HCT116 (cell line): ENCODE data around the gene SOWAHC. TPM values are rescaled to one million over a fixed set of nuclear protein-coding genes. Genes with fewer than 3 reads are reported as not detected.
A peak's percentile ranks its signal among the peaks of the same experiment; 100 is the strongest.

Source experiments
- ATAC-seq: fragments of 200-7000 bp; cut with Tn5 transposase; 2 replicates; pipeline ENCODE4 v1.9.1; 2020; ENCODE audit warnings: mild to moderate bottlenecking, moderate library complexity
- BruUV-seq: library from RNA; stranded (reverse); fragments of 400-500 nt; replicated peaks from 2 replicates; lab custom pipeline; 2021; lab: Mats Ljungman, UMichigan
- CTCF ChIA-PET: fragments of 300-600 bp; sonication (Branson Sonifier 250); formaldehyde crosslinking; loops from one replicate; lab custom pipeline; 2021; ENCODE audit warnings: antibody characterized with exemption; lab: Charles Lee
- POLR2A ChIA-PET: fragments of 300-600, 350-600 bp; sonication (Branson Sonifier 250); formaldehyde crosslinking; loops from one replicate; lab custom pipeline; 2021; ENCODE audit warnings: antibody characterized with exemption; lab: Charles Lee
- RAD21 ChIA-PET, 2 experiments: fragments of 300-600 bp; sonication (Branson Sonifier 250); formaldehyde crosslinking; loops; one replicate each; lab custom pipeline; 2023; ENCODE audit warnings: low total read pairs in 2 of 2; ENCODE audit not compliant: uncharacterized antibody in 2 of 2, unreplicated experiment in 2 of 2, low non-redundant PET in 1 of 2; lab: Charles Lee
- DNase-seq: peaks from one replicate; pipeline ENCODE4 v3.0.0-alpha.2; 2010; ENCODE audit warnings: low read depth, low spot score
- H2AFZ ChIP-seq: fragments of 200-600 bp; shearing (Covaris generic), sonication (generic); 2 replicates; pipeline ENCODE4 v1.6.1; 2017; ENCODE audit warnings: low read depth, mixed run types, mixed read lengths, antibody characterized with exemption, low read length; ENCODE audit not compliant: poor library complexity, severe bottlenecking
- H3K27ac ChIP-seq: 2 replicates; pipeline ENCODE4 v1.5.1; 2012; ENCODE audit warnings: low read depth, low read length
- H3K27me3 ChIP-seq: fragments of 200-600 bp; sonication (generic); 2 replicates; pipeline ENCODE4 v1.6.1; 2016; ENCODE audit warnings: mixed run types, low read length, mixed read lengths; ENCODE audit not compliant: insufficient read depth
- H3K36me3 ChIP-seq, 2 experiments: fragments of 200-500 bp in 1 of 2; fragments of 200-600 bp in 1 of 2; sonication (Bioruptor generic) in 1 of 2; sonication (generic) in 1 of 2; 2 replicates each; pipeline versions ENCODE4 v1.5.1 to v1.6.1; 2014 to 2016; ENCODE audit warnings: low read length in 2 of 2, inconsistent platforms in 1 of 2, mixed read lengths in 1 of 2, mixed run types in 1 of 2; ENCODE audit not compliant: insufficient read depth in 2 of 2, control insufficient read depth in 1 of 2
- H3K4me1 ChIP-seq, 2 experiments: fragments of 200-600 bp in 1 of 2; sonication (generic) in 1 of 2; 2 replicates each; pipeline versions ENCODE4 v1.5.1 to v1.6.1; 2012 to 2017; ENCODE audit warnings: low read length in 2 of 2, inconsistent platforms in 1 of 2, mild to moderate bottlenecking in 1 of 2, mixed read lengths in 1 of 2, mixed run types in 1 of 2, moderate library complexity in 1 of 2; ENCODE audit not compliant: insufficient read depth in 2 of 2, control insufficient read depth in 1 of 2
- H3K4me2 ChIP-seq: fragments of 200-600 bp; sonication (generic); 2 replicates; pipeline ENCODE4 v1.6.1; 2017; ENCODE audit warnings: mixed run types, low read length, mixed read lengths
- H3K4me3 ChIP-seq, 2 experiments: fragments of 200-600 bp in 1 of 2; sonication (generic) in 1 of 2; replicated peaks in 1 of 2; 2 replicates each; pipeline ENCODE4 v1.5.1; 2011 to 2016; ENCODE audit warnings: low read length in 2 of 2, control low read depth in 1 of 2, low read depth in 1 of 2, mild to moderate bottlenecking in 1 of 2, mixed read lengths in 1 of 2, mixed run types in 1 of 2
- H3K79me2 ChIP-seq: fragments of 200-600 bp; sonication (generic); 2 replicates; pipeline ENCODE4 v1.6.1; 2017; ENCODE audit warnings: mild to moderate bottlenecking, mixed run types, low read length, moderate library complexity, mixed read lengths; ENCODE audit not compliant: insufficient read depth
- H3K9ac ChIP-seq: fragments of 200-600 bp; sonication (generic); 2 replicates; pipeline ENCODE4 v1.6.1; 2016; ENCODE audit warnings: low read length, mixed read lengths
- H3K9me2 ChIP-seq: fragments of 200-600 bp; sonication (generic), shearing (Covaris generic); 2 replicates; pipeline ENCODE4 v1.6.1; 2017; ENCODE audit warnings: mixed run types, mild to moderate bottlenecking, moderate library complexity; ENCODE audit not compliant: insufficient read depth
- H3K9me3 ChIP-seq, 2 experiments: fragments of 200-500 bp in 1 of 2; fragments of 200-600 bp in 1 of 2; sonication (Bioruptor generic) in 1 of 2; sonication (generic) in 1 of 2; 2 replicates each; pipeline ENCODE4 v1.6.1; 2014 to 2017; ENCODE audit warnings: low read length in 2 of 2, mixed read lengths in 2 of 2, inconsistent platforms in 1 of 2, low read depth in 1 of 2, mild to moderate bottlenecking in 1 of 2, mixed run types in 1 of 2, moderate library complexity in 1 of 2; ENCODE audit not compliant: control insufficient read depth in 1 of 2, insufficient read depth in 1 of 2
- H4K20me1 ChIP-seq: fragments of 200-600 bp; sonication (generic), shearing (Covaris generic); 2 replicates; pipeline ENCODE4 v1.6.1; 2017; ENCODE audit warnings: mixed run types, mild to moderate bottlenecking, moderate library complexity; ENCODE audit not compliant: insufficient read depth
- CBX3 ChIP-seq: IDR thresholded peaks from 2 replicates; pipeline ENCODE4 v1.6.1; 2012; ENCODE audit warnings: low read depth
- CEBPB ChIP-seq: IDR thresholded peaks from 2 replicates; pipeline ENCODE4 v1.6.1; 2012; ENCODE audit warnings: low read depth
- CTCF ChIP-seq, 3 experiments: fragments of 200-600 bp in 1 of 3; sonication (generic) in 1 of 3; IDR thresholded peaks in 2 of 3; conservative IDR thresholded peaks in 1 of 3; 2 replicates each; pipeline ENCODE4 v1.5.1; 2012 to 2017; ENCODE audit warnings: low read depth in 2 of 3, low read length in 2 of 3, antibody characterized with exemption in 1 of 3, borderline replicate concordance in 1 of 3, control low read depth in 1 of 3, mild to moderate bottlenecking in 1 of 3, mixed read lengths in 1 of 3, mixed run types in 1 of 3, moderate library complexity in 1 of 3; ENCODE audit not compliant: insufficient read depth in 1 of 3
- EGR1 ChIP-seq: IDR thresholded peaks from 2 replicates; pipeline ENCODE4 v1.6.1; 2012; ENCODE audit warnings: low read depth
- EZH2 ChIP-seq: fragments of 200-600 bp; sonication (generic); IDR thresholded peaks from 2 replicates; pipeline ENCODE4 v1.6.1; 2017; ENCODE audit warnings: antibody characterized with exemption, mixed run types
- FOSL1 ChIP-seq: IDR thresholded peaks from 2 replicates; pipeline ENCODE4 v1.6.1; 2012; ENCODE audit warnings: low read depth
- REST ChIP-seq: IDR thresholded peaks from 2 replicates; pipeline ENCODE4 v1.6.1; 2012; ENCODE audit warnings: low read depth
- SIN3A ChIP-seq: IDR thresholded peaks from 2 replicates; pipeline ENCODE4 v1.6.1; 2012; ENCODE audit warnings: low read depth
- ZBTB33 ChIP-seq: IDR thresholded peaks from 2 replicates; pipeline ENCODE4 v1.6.1; 2011; ENCODE audit warnings: mild to moderate bottlenecking, low read length, moderate library complexity; ENCODE audit not compliant: insufficient replicate concordance; ENCODE audit errors: extremely low read depth
- ZFX ChIP-seq: fragments of 450-650 bp; IDR thresholded peaks from 2 replicates; pipeline ENCODE4 v1.6.1; 2017
- intact Hi-C: fragments of 100-400 bp; cut with micrococcal nuclease; formaldehyde crosslinking; loops from 2 replicates; pipeline ENCODE4 v1.10.0; 2022
- total RNA-seq: library from RNA; stranded (reverse); gene quantifications from one replicate; pipeline ENCODE4 v1.2.1, GENCODE V29; 2021; ENCODE audit not compliant: unreplicated experiment

SOWAHC gene
- total RNA-seq, 1 experiment from 2014 or later: 16.6 TPM

GRCh38 chr2:109614715-109615636 lies 812 bp downstream of the SOWAHC start:
- CTCF ChIA-PET: interaction anchor here (1.2 to 1.3 kb wide), 2 partner anchors 69 to 120 kb away, joined by 4 to 5 read pairs; no protein-coding TSS in a partner anchor
- H3K27me3 ChIP-seq: no peaks in the 10 kb centered on the region
- peak overlapping the region; percentile 78 for H3K27ac ChIP-seq
- POLR2A ChIA-PET: interaction anchor here (1.5 to 2.5 kb wide), 2 partner anchors 9 to 11 kb away, joined by 5 to 10 read pairs; no protein-coding TSS in a partner anchor
- RAD21 ChIA-PET: no interaction called here
- TF ChIP-seq REST: no peak
- no peak for TF ChIP-seq CTCF (IDR thresholded peaks at IDR 0.05 in 2 of 3, conservative IDR thresholded peaks at IDR 0.05 in 1 of 3; ENCODE audit: borderline replicate concordance in 1 of 3, insufficient read depth in 1 of 3, low read depth in 2 of 3, low read length in 2 of 3)
- no peak for TF ChIP-seq FOSL1
- no peak for TF ChIP-seq EZH2
- TF ChIP-seq SIN3A: no peak
- TF ChIP-seq CBX3: no peak
- no peak; the same call in 1 of the 2 replicates for TF ChIP-seq ZFX
- no peak for TF ChIP-seq EGR1
- no peak for TF ChIP-seq CEBPB
- TF ChIP-seq ZBTB33: no peak
- DNase-seq (no peak), ATAC-seq (no peak)
- no peak overlapping the region for H2AFZ ChIP-seq
- H3K79me2 ChIP-seq: peaks cover 58% of the 10 kb centered on the region
- BruUV-seq: no TSS peak
- intact Hi-C loops: loop anchor here (1.0 to 5.0 kb wide), 2 partner anchors 68 to 121 kb away; no protein-coding TSS in a partner anchor
- H3K4me3 ChIP-seq: peak overlapping the region; percentile 47 to 98
- H3K9ac ChIP-seq: peak overlapping the region; percentile 98
- no peaks in the 10 kb centered on the region for H3K9me3 ChIP-seq
- H3K36me3 ChIP-seq: no peaks in the 10 kb centered on the region
- peak overlapping the region; percentile 94 for H3K4me2 ChIP-seq
- 0 out of 2 replicates have a peak, but pooled peaks cover 3% of the 10 kb centered on the region for H4K20me1 ChIP-seq
- peaks cover 27 to 45% of the 10 kb centered on the region in 2 experiments for H3K4me1 ChIP-seq
- H3K9me2 ChIP-seq: no peaks in the 10 kb centered on the region; the same call in 1 of the 2 replicates
